VCaP (cell line): ENCODE data around the gene GPR4.
"Not testable (repeated sequence)": the region's sequence is repeated elsewhere in the genome, so short reads cannot be mapped to it uniquely, and the experiment has no call there.

Experiments
- H3K27ac ChIP-seq: fragments of 450-650 bp; 2 replicates; pipeline ENCODE4 v1.5.1; 2017
- CTCF ChIP-seq: fragments of 450-650 bp; conservative IDR thresholded peaks from 2 replicates; pipeline ENCODE4 v1.5.1; 2017; ENCODE audit warnings: mild to moderate bottlenecking, moderate library complexity

The GPR4 gene

GRCh38 chr19:45636275-45636674, 34.3 kb upstream of the GPR4 start:
- TF ChIP-seq CTCF: no peak
- no peak overlapping the region for H3K27ac ChIP-seq

GRCh38 chr19:45632468-45633196, 30.6 kb upstream of the GPR4 start:
- H3K27ac ChIP-seq: no peak overlapping the region
- no peak for TF ChIP-seq CTCF

- no peak for TF ChIP-seq CTCF
- no peak overlapping the region for H3K27ac ChIP-seq
Measured at GRCh38 chr19:45630463-45630862, 28.5 kb upstream of the GPR4 start.

- no peak for TF ChIP-seq CTCF
- H3K27ac ChIP-seq: no peak overlapping the region
Measured at GRCh38 chr19:45629704-45630103, 27.7 kb upstream of the GPR4 start.

- not testable (repeated sequence) for H3K27ac ChIP-seq
Measured at GRCh38 chr19:45628219-45628618, 26.2 kb upstream of the GPR4 start.

- no peak overlapping the region for H3K27ac ChIP-seq
- TF ChIP-seq CTCF: no peak
Measured at GRCh38 chr19:45623984-45624383, 22.0 kb upstream of the GPR4 start.

GRCh38 chr19:45621976-45622503, 20.0 kb upstream of the GPR4 start:
- no peak for TF ChIP-seq CTCF
- H3K27ac ChIP-seq: no peak overlapping the region

- H3K27ac ChIP-seq: no peak overlapping the region
- TF ChIP-seq CTCF: no peak
Measured at GRCh38 chr19:45621389-45621788, 19.4 kb upstream of the GPR4 start.
